22Rv1 (cell line): ENCODE measurements around the gene SNRPB2.
A peak's percentile ranks its signal among the peaks of the same experiment; 100 is the strongest.

Experiments used
- H3K27ac ChIP-seq: fragments of 450-650 bp; 2 replicates; pipeline ENCODE4 v1.5.1; 2017
- ZFX ChIP-seq: fragments of 450-650 bp; IDR thresholded peaks from 2 replicates; pipeline ENCODE4 v1.6.1; 2017; ENCODE audit warnings: antibody characterized with exemption, borderline replicate concordance
- TF ChIP-seq, protein P1 (sequence below): fragments of 450-650 bp; IDR thresholded peaks from 2 replicates; pipeline ENCODE4 v1.5.1; 2017; ENCODE audit warnings: mild to moderate bottlenecking

Gene SNRPB2

DNA sequence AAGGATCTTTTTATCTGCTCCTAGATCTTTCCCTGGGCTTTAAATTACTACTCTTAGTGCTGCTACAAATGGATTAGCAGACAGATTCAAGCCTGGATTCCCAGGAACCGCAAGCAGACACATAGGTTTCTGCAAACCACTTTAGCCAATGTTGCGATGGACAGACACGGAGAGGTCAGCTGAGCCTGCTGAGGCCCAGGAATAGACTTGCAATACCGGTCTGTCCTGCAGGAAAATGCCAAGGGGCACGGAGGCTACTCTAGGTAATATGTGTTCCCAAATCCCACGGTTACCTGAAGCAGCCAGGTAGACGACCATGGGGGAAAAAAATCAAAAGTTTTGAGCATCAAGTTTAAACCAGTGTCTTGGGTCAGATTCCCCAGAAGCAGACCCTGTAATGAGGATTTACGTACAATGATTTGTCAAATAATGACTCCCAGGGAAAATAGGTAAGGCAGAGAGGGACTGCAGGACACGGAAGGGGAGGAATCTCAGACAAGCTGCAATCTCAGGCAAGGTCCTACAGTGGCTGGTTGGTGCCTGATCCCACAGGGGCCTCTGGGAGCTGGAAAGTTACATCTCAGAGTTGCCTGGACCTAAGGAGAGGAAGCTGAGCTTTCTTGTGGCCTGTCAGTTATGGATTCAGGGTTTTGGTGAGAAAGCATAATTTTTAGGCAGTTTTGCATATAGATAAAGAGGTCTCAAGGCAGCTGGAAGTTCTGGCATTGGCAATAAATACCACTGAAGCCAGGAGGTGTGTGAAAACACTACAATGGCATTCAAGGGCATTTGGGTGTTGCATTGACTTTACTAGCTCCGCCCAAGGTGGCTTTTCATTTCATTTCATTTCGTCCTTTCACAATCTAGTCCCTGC, 30.8 kb downstream of the SNRPB2 start:
- no peak overlapping the region for H3K27ac ChIP-seq
- TF ChIP-seq ZFX, result no peak
- TF ChIP-seq, protein P1, sequence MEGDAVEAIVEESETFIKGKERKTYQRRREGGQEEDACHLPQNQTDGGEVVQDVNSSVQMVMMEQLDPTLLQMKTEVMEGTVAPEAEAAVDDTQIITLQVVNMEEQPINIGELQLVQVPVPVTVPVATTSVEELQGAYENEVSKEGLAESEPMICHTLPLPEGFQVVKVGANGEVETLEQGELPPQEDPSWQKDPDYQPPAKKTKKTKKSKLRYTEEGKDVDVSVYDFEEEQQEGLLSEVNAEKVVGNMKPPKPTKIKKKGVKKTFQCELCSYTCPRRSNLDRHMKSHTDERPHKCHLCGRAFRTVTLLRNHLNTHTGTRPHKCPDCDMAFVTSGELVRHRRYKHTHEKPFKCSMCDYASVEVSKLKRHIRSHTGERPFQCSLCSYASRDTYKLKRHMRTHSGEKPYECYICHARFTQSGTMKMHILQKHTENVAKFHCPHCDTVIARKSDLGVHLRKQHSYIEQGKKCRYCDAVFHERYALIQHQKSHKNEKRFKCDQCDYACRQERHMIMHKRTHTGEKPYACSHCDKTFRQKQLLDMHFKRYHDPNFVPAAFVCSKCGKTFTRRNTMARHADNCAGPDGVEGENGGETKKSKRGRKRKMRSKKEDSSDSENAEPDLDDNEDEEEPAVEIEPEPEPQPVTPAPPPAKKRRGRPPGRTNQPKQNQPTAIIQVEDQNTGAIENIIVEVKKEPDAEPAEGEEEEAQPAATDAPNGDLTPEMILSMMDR, result no peak

DNA sequence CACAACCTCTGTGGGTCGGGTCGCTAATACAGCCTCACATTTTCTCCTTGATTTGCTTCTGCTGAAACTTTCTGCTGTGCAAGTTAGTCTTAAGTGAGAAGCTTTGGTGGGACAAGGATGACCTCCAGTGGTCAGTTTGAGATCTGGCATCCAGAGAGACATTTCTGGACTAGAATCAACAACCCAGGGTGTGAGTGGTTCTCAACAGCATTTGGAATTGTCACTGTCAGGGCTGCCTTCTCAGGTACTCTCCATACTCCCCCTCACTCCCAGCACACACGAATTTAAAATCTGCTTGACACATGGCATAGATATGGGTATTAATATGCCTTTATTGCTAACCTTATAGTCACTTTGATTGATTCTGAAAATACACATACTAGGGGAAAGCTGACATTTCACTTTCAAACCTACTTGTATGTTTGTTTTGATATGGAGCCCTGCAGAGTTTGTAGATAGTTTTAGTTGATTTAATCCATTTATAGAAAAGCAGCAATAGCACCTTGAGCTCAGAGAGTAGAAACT, 31.5 kb downstream of the SNRPB2 start:
- H3K27ac ChIP-seq, result no peak overlapping the region
- no peak for TF ChIP-seq ZFX
- TF ChIP-seq, protein P1, result peak; percentile 78

DNA sequence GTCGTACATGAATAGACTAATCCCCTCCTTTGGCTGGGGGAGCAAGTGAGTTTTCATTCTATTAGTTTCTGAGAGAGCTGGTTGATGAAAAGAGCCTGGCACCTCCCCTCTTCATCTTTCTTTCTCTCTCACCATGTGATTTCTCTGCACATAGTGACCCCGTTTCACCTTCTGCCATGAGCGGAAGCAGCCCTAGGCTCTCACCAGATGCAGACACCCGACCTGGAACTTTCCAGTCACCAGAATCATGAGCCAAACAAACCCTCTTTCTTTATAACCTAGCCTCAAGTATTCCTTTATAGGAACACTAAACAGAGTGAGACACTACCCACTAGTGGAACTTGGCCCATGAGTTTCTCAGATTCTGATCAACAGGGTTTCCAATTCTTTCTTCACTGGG, 34.7 kb downstream of the SNRPB2 start:
- H3K27ac ChIP-seq, result no peak overlapping the region
- TF ChIP-seq ZFX, result no peak
- TF ChIP-seq, protein P1, result no peak

DNA sequence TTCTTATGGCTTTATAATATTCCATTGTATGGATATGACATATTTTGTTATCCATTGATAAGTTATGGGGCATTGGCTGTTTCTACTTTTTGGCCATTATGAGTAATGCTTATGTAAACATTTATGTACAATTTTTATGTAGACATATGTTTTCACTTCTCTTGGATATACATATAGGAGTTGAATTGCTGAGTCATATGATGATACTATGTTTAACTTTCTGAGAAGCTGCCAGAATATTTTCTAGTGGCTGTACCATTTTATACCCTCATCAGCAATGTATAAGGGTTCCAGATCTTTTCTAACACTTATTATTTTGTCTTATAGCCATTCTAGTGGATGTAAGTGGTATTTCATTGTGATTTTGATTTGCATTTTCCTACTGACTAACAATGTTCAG, 41.4 kb downstream of the SNRPB2 start:
- no peak overlapping the region for H3K27ac ChIP-seq
- TF ChIP-seq, protein P1, result no peak
- TF ChIP-seq ZFX, result no peak

DNA sequence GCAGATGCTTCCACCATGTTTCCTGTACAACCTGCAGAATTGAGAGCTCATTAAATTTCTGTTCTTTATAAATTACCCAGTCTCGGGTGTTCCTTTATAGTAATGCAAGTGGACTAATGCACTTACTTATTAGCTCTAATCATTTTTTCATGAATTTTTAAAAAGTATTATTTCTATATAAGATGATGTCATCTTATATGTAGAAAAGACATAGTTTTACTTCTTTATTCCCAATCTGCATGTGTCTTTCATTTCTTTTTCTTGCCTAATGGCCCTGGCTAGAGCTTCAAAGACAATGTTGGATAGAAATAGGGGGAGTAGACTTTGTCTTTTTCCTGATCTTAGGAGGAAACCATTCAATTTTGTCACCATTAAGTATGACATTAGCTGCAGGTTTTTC, 46.1 kb downstream of the SNRPB2 start:
- TF ChIP-seq ZFX, result no peak
- TF ChIP-seq, protein P1, result no peak

DNA sequence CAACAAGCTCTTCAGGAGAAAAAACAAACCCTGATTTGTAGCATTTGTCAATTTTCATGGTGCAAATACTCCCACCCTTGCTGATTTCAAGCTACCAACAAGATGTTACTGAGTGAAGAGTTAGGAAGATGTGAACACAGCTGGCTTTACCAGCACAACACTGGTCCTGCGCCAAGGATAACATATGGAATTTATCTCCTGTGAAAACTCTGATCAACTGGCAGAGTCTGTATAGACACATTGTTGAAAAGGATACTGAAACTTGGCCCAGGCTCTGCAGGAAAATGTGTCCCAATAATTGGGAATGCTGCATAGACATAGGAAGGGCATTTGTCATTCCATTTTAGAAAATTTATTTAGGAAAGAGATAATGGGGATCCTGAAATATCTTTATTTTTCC, 47.3 kb downstream of the SNRPB2 start:
- H3K27ac ChIP-seq, result no peak overlapping the region
- TF ChIP-seq ZFX, result no peak

More for the DNA sequence above, 46.1 kb downstream of the SNRPB2 start:
- no peak overlapping the region for H3K27ac ChIP-seq

DNA sequence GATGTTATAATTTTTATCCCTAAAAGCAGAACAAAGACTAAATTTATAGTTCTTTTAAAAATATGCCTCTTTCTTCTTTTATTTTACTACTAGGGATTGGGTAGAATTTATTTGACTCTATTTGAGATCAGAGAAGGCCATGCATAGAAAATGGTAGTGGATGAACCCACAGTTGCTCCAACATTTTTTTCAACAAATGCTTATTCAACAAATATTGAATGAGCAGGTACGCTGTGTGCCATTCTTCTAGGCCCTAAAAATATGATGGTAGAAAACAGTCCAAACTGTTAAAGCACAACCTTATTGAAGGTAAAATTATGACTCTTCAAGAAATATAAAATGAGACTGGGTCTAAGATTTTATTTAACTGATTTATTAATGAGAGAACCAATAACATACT, 48.3 kb downstream of the SNRPB2 start:
- H3K27ac ChIP-seq, result no peak overlapping the region
- TF ChIP-seq, protein P1, result no peak
- TF ChIP-seq ZFX, result no peak
